Measurements from ENCODE around the gene ME3.

- TF ChIP-seq, protein P1, sequence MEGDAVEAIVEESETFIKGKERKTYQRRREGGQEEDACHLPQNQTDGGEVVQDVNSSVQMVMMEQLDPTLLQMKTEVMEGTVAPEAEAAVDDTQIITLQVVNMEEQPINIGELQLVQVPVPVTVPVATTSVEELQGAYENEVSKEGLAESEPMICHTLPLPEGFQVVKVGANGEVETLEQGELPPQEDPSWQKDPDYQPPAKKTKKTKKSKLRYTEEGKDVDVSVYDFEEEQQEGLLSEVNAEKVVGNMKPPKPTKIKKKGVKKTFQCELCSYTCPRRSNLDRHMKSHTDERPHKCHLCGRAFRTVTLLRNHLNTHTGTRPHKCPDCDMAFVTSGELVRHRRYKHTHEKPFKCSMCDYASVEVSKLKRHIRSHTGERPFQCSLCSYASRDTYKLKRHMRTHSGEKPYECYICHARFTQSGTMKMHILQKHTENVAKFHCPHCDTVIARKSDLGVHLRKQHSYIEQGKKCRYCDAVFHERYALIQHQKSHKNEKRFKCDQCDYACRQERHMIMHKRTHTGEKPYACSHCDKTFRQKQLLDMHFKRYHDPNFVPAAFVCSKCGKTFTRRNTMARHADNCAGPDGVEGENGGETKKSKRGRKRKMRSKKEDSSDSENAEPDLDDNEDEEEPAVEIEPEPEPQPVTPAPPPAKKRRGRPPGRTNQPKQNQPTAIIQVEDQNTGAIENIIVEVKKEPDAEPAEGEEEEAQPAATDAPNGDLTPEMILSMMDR (conservative IDR thresholded peaks at IDR 0.05; ENCODE audit: low read depth, low read length): no peak
- TF ChIP-seq EZH2 (IDR thresholded peaks at IDR 0.05; ENCODE audit: low read length, unreplicated experiment) (no peak), EZH2phosphoT487 (IDR thresholded peaks at IDR 0.05; ENCODE audit: borderline replicate concordance, low read length) (no peak)
These were observed 254.3 kb downstream of the ME3 start for GRCh38 chr11:86418106-86418505.
